Hepatocyte (in vitro differentiated cells): Measurements from ENCODE around the gene PTPRN2.

Experiments
- CTCF ChIP-seq: fragments of 200-600 bp; sonication (generic); IDR thresholded peaks from 2 replicates; pipeline ENCODE4 v1.5.1; 2016; ENCODE audit warnings: antibody characterized with exemption, mild to moderate bottlenecking; ENCODE audit not compliant: poor library complexity
- EZH2phosphoT487 ChIP-seq: fragments of 200-600 bp; sonication (generic); IDR thresholded peaks from one replicate; pipeline ENCODE4 v1.6.1; 2018; ENCODE audit warnings: antibody characterized with exemption, mild to moderate bottlenecking, low read depth, moderate library complexity; ENCODE audit not compliant: unreplicated experiment, severe bottlenecking

- TF ChIP-seq CTCF (no peak), EZH2phosphoT487 (no peak)
Measured at GRCh38 chr7:158454631-158455030, 133.0 kb downstream of the PTPRN2 start.
